Islet precursor cell (in vitro differentiated cells): Measurements from ENCODE around the gene FAM53B.

Experiments
- DNase-seq: peaks from one replicate; pipeline ENCODE4 v3.0.0-alpha.2; 2018

The FAM53B gene

DNA sequence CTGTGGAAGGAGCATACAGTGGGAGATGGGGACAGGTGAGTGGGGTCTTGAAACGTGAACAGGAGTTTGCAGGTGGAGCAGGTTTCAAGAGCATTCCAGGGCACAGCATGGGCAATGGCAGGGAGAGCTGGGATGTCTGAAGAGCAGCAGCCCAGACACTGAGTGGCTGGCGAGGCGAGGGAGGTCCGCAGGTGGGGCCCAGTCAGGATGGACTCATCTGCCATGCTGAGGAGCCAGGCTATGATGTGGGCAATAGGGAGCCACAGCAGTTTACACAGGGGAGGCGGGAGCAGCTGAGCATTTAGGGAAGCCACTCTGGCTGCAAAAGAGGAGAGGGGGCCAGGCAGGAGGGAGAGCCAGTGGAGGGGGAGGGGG is 138.7 kb downstream of the FAM53B start:
- DNase-seq: no peak

DNA sequence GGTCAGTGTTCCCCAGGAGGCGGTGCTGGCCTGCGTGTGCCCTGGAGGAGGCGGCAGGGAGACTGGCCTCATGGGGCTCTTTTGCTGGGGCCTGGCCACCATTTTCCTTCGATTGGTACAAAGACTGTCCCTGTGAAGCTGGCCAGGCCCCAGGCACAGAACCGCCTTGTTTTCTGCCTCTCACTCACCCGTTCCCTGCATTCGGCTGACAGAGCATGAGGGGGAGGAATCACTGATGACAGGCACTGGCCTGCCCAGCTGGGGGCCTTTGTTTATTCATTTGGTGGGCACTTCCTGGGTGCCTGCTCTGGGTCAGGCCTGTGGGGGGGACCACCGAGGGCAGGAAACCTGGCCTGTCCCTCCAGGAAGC is 139.2 kb downstream of the FAM53B start:
- no peak for DNase-seq

DNA sequence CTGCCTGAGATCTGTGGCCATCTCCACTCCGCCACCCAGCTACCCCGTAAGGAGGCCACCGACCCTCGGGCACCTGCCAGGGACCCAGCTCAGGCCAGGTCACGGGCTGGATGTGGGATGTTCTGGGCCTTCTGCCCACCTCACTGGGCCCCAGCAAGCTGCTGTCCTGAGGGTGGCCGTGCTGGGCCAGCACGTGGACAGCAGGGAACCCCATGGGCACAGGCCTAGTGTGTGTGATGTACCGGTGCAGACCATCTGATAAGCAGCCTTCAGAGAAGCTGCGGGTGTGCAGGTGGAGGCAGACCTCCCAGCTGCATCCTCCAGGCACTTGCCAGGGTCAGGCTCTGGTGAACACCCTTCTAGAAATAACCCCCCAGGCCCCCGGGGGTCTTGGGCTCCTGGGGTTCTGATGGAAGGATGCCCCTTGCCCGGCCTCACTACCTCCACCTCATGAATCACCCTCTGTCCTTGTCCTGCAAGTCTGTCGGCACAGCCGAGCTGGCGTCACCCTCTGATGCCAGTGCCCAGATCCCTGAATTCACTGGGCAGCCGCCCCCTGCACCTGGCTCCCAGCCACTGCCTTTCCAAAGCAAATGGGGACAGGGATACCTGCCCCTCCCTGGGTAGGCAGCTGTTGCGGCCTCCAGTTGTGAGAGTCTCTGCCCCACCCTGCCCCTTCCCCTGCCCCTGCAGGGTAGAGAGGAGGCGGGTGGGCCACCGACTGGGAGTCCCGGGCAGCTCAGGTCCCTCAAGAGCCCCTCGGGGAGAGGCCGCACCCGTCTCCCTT is 139.8 kb downstream of the FAM53B start:
- DNase-seq: no peak

DNA sequence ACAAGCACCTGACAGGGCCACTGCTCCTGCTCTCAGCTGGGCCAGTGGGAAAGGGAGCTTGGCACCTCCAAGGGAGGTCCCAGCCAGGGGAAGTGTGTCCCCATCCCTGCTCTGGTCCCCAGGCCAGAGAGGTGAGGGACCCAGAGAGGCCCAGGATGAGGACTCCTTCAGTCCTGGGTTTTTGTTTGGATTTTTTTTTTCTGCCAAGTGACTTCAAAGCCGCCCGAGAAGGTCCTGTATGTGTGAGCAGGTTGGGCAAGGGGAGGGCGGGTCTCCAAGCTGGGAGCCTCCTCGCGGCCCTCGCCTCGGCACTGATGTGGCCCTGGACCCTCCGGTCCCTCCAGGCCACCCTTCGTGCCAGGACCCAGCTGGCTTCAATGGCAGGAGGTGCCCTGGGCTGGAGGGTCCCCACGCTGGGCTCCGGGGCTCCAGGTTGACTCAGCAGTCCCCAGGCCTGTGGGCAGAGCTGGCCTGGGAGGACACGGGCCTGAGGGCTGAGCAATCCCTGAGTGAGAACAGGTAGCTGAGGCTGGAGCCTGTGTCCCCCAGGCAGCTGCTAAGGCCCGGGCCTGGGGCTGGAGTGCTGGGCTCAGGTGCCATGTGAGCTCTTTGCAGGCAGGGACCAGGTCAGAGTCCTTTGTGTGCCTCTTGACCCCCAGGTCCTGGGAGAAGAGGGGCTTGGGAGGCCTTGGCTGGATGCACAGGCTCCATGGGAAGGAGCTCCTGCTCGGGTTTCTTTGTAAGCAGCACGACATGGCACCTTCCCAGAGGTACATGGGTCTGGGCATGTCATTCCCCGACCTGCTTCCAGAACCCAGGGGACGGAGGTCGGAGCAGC is 140.6 kb downstream of the FAM53B start:
- DNase-seq: no peak

DNA sequence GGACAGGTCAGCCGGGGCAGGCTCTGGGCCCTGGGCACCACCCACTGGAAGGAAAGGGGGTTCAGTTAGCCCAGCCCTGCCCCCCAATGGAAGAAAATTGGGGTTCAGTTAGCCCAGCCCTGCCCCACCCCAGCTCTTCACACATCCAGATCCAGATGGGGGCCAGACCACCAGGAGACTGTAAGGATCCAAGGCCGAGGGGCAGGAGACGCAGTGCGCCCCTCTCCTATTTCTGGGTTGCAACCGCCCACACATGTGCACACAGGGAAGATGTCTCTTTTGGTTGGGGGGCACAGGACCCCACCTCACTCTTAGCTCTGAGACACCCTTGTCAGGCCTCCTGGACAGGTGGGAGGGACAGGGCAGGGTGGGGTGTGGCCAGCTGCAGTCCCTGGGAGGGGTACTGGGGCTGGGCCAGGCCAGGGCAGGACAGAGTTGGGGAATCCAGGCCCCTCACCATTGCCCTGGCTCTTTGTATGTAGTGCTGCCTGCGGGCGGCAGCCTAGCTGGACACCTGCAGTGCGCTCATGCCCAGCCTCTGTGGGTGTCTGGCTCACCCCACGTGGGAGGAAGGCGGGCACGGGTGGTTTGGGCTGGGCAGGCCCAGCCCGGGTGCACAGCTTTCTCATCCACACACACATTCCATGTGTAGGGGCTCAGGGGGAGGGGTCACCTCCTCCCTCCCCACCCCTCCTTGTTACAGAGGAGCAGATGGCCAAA is 141.4 kb downstream of the FAM53B start:
- DNase-seq: no peak

DNA sequence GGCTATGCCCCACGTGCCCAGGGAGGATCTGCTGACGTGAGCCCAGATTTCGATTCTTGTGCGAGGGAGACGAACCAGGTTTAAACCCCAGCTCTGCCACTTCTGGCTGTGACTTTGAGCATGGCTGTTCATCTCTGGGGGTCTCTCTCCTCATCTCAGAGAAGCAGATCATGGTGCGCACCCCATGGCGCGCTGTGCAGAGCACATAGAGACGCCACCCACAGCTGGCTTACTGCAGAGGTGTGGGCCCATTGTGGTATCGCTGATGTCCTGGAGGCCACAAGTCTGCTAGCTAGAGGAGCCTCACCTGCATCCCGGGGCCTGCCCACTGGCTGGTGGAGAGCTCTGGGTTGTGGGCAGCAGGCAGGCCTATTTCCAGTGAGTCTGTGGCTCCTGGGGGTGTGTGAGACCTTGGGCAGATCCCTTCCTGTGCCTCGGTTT is 142.0 kb downstream of the FAM53B start:
- no peak for DNase-seq

DNA sequence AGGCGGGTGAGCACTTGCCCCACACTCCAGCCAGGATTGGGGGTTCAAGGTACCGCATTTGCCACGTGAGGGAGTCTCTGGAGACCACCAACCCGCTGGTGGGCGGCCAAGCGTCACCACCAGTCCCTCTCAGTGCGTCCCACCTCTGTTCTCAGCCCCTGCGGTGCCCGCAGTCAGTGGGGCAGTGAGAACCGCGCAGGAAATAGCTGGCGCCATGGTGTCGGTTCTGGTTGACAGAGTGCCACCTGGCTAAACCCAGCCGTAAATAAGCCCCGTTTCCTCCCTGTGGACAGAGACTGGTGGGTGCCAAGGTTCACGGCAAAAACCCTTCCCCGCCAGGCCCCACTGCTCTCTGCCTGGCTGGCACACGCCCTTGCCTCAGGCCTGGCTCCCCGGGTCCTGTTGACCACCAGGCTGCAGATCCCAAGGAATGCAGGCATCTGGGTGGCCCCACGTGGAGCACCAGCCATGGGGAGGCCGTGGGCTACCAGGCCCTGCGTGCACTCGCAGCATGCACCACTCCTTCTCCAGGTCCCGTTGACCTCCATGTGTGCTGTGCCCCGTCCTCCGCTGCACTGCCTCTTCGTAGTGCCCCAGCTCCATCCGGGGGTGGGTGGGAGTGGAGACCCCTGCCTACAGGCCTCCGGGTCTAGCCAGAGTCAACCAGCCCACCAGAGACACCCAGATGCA is 142.6 kb downstream of the FAM53B start:
- no peak for DNase-seq

DNA sequence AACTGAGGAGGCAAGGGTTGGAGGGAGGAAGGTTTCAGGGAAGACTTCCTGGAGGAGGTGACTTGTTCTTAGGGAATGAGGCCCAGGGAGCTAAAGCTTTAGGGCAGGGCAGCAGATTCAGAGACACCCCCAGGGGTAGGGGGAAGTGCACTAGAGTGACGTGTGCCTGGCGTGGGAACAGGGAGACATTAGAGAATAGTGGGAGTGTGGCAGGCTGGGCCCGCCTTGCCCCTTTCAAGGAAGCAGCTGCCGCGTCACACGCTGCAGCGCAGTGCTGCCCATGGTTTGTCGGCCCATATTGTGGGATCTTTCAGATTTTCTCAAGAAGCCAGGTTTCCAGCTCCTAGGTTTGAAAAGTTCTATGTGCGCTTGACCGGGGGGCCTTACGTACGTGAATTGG is 143.2 kb downstream of the FAM53B start:
- DNase-seq: no peak

DNA sequence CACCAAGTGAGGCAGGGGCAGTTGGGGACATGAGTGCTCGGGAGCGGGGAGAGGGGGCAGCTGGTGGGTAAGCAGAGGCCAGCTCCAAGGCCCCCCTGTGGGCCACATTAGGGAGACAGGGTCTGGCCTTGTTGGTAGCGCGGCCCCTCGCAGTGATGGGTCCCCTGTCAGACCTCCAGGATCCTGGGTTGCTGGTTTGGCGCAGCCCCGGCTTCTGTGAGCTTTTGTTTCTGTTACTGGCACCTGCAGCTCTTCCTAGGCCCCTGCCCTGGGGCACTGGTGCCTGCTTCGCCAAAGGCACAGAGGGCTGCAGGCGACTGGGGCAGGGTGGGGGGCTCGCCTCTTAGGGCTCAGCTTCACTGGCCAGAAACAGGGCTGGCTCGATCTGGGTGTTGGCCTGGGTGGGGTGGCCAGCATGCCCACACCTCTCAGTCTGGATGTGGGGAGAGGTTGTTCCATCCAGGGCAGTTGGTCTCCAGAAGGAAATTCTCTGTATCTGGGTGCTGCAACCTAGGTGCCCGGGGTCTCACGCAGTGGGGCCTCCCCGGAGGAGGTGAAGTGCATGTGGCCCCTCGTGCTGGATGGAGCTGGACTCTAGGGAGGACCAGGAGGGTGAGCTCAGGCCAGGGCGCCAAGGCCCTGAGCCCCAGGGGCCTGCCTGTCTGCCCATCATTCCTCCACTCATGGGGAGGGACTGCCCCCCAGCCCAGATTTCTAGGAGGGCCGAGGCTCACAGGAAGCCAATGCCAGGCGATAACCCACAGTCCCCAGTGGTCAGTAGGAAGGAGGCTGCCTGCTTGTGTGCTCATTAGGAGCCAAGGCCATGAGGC is 143.9 kb downstream of the FAM53B start:
- no peak for DNase-seq

DNA sequence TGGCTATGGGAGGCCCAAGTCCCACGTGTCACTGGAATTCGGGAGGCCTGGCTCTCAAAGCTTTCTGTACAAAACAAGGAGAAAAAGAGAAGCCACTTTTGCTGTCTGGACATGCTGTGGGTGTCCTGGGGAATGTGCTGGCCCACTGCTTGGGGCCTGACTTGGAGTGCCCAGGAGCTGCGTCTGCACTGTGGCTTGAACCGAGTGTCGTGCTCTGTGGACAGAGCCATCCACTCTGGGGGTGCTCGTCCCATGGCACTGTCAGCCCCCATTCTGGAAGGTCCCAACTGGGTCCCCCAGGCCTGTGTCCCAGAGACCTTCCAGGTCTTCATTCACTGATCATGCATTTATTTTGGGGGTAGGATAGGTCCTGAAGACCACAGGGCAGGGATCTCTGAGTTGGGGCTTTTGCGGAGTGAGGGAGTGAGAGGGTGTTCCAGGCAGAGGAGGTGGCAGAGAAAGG is 144.6 kb downstream of the FAM53B start:
- DNase-seq: no peak

DNA sequence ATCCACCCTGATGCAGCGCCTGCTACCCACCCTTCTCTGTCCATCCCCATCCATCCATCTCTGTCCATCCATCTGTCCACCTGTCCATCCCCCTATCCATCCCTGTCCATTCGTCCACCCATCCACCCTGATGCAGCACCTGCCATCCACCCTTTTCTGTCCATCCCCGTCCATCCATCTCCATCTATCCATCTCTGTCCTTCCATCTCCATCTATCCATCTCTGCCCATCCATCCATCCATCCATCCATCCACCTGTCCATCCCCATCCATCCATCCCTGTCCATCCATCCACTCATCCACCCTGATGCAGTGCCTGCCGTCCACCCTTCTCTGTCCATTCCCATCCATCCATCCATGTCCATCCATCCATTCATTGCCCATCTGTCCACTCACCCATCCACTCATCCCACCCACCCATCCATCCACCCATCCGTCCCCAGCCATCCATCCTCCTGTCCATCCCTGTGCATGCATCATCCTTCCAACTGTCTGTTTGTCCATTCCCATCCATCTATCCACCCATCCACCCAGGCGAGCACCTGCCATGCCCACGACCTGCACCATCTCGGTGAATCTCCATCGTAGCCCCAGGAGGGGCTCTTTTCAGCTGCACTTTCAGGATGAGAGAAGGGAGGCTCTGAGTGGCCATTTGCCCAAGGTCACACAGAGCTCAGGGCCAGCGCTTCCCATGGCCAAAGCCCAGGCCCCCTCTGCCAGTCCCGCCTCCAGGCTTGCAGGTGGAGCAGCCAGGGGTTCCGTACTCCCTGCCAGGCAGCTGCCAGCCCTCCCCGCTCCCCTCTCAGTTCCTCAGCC is 145.2 kb downstream of the FAM53B start:
- DNase-seq: no peak

DNA sequence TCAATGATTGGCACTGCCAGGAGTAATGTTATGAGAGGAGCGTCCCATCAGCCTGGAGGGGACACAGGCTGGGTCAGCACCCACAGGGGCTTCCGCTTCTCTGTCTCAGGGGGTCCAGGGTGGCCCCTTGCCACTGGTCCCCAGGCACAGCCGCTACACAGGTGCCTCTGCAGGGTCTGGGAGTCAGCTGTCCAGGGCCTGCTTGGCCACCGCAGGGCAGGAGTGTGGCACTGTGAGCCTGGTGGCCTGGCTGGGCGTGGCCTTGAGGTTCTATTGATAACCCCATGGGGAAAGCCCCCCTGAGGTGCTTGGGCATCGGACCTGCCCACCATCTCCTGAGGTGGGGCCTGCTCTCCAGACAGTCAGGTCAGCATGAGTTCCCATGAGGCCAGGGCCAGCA is 146.0 kb downstream of the FAM53B start:
- no peak for DNase-seq

DNA sequence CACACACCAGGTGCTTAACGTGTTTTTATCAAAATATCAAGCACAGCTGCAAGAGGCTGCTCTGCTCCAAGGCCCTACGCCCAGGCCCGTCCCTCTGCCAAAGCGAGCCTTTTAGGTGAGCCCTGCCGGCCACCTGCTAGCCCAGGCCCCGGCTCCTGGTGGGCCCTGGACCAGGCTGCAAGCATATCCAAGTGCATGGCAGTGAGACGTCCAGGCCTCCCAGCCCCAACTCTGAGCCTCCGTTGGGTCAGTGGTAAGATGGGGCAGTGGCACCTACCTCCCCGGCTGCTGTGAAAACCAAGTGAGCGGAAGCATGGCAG is 146.4 kb downstream of the FAM53B start:
- no peak for DNase-seq

DNA sequence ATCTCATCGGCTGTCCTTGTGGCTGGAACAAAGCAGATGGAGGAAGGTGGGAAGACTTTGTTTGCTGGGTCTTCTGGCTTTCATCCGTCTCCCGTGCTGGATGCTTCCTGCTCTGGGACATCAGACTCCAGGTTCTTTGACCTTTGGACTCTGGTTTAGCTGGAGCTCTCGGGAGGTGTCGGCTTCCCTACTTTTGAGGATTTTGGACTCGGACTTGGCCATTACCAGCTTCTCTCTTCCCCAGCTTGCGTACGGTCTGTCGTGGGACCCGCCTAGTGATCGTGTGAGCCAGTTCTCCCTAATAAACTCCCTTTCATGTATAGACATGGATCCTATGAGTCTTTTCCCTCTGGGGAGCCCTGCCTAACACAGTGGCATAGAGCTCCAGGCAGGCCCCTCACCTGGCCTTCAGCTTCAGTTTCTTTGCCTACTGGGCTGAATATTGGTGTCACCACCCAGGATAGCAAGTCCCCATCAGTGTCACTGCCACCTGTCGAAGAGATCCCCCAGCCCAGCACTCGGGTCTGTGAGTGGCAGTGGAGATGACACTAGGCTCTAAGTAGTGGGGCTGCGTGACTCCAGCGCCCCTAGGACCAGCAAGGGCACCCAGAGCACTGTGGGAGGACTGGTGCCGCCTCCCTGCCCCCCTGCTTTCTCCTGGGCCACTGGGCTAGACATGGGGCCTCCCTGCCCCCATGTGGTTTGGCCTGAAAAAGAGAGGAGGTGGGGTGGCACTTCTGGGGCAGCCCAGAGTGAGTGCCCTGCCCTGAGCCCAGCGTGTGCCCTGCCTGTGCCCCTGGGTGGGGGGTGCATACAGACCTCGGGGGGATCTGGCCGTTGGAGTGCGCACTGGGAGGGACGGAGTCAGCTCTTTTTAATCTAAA is 147.0 kb downstream of the FAM53B start:
- no peak for DNase-seq

DNA sequence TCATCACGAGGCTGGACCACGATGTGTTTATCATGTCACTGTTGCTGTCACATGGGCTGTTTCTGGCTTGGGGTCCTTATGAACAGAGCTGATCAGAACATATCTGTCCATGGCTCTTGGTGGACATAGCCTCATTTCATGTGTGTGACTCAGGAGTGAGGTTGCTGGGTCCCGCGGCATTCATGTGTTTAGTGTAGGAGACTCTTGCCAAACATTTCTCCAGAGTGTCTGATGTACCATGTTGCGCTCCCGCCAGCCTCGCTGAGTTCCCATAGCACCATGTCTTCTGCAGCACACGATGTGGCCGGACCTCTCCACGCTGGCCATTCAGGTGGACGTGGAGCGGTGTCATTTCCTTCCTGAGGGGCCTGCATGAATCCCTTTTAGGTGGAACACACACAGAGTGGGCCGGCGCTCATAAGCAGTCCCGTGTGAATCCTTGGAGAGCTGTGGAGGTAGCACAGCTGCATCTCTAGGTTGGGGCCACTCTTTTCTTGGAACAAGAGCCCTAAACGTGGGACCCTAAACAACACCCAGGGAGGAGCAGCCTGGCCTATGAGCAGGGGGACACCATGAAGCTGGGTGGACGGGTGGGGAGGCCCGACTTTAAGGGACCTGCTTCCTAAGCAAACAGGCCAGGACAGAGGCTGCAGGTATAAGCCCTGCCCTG is 147.9 kb downstream of the FAM53B start:
- no peak for DNase-seq

DNA sequence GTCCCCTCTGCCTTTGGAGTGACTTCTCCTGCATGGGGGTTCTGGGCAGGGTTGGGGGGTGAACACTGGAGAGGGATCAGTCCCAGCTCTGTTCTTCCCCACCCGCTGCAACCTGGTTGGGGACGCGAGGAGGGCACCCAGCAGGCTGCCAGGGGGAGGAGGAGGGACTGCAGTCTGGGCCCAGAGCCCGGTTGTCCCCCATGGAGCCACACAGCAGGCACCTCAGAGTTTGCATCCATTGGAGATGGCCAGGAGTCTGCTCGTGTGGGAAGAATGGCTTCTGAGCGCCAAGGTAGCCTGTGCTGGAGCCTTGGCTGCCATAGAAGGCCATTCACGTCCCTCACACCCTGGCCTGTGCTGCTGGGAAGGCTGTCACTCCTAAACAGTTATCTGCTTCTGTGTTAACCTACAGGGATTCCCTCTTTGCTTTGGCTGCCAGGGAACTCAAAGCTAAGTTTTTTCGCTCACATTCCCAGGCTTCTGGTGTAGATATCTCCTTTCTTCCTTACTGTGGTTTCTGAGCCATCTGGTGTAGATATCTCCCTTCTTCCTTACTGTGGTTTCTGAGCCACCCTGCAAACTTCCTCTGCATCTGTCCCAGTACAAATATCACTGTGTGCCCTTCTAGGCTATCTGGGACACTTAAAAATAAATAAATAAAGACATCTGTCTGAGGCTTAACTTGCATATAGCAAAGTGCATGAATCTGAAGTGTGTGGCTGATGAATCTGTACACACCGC is 148.9 kb downstream of the FAM53B start:
- no peak for DNase-seq

DNA sequence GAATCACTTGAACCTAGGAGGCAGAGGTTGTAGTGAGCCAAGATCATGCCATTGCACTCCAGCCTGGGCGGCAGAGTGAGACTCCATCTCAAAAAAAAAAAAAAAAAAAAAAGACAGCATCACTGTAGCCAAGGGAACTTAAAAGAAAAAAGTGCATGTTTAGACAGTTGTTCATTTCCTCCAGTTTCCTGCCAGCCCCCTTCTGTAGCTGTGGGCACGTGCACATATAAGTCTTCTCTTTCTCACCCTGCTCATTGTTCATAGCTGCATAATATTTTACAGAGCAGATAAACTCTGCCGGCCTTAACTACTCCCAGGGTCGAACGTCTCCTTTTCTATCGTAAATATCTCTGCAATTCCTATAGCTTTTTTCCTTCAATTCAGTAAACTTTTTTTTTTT is 149.9 kb downstream of the FAM53B start:
- no peak for DNase-seq

DNA sequence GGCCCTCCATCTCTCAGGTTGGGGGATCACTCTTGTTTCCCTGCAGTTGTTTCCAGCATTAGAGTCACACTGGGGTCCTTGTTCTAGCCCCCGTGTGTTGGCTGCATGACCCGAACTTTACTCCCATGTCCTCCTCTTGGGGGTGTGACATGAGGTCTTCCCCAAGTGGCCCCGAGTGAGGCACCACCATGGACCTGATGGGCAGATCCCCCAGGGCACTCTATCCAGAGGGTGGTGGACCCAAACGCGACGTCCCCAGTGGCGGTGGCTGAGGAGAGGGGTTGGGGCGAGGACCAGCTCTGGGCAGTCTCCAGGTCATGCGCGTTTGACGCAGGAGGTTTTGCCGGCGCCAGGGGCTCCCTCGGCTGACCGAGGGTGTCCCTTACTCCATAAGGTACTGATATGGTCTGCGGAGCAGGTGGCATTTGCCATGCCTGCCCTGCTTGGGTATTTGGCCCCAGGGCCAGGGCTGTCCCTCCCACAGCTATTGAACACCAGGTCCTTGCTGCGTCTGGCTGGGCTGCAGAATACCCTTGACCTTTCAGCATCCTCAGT is 150.7 kb downstream of the FAM53B start:
- DNase-seq: no peak
